Activated CD8-positive, alpha-beta T cell treated with anti-CD3 and anti-CD28 coated beads for 36 hours (primary cell): Measurements from ENCODE around the gene FYN. TPM values are rescaled to one million over a fixed set of nuclear protein-coding genes. Genes with fewer than 3 reads are reported as not detected.

Experiments
- ATAC-seq: fragments of 200-7000 bp; cut with Tn5 transposase; one replicate; pipeline ENCODE4 v1.10.0; 2021; ENCODE audit warnings: mild to moderate bottlenecking, moderate library complexity
- CTCF ChIA-PET: fragments of 350-600 bp; sonication (Branson Sonifier 250); formaldehyde crosslinking; loops from one replicate; lab custom pipeline; 2021; ENCODE audit warnings: antibody characterized with exemption; lab: Charles Lee
- POLR2A ChIA-PET: fragments of 350-600 bp; sonication (Branson Sonifier 250); formaldehyde crosslinking; loops from one replicate; lab custom pipeline; 2021; ENCODE audit warnings: antibody characterized with exemption; lab: Charles Lee
- DNase-seq: peaks from one replicate; pipeline ENCODE4 v3.0.0-alpha.2; 2020
- H3K27ac Mint-ChIP-seq: one replicate; pipeline ENCODE4 v1.8.0; 2021; ENCODE audit warnings: mild to moderate bottlenecking, mixed read lengths
- H3K27me3 Mint-ChIP-seq: one replicate; pipeline ENCODE4 v1.8.0; 2021; ENCODE audit warnings: mixed read lengths
- H3K36me3 Mint-ChIP-seq: one replicate; pipeline ENCODE4 v1.8.0; 2021; ENCODE audit warnings: low read depth, mixed read lengths
- H3K4me1 Mint-ChIP-seq: one replicate; pipeline ENCODE4 v1.8.0; 2021; ENCODE audit warnings: low read depth, mixed read lengths
- H3K4me3 Mint-ChIP-seq: one replicate; pipeline ENCODE4 v1.8.0; 2021; ENCODE audit warnings: mild to moderate bottlenecking, moderate library complexity, mixed read lengths
- H3K9me3 Mint-ChIP-seq: one replicate; pipeline ENCODE4 v1.8.0; 2021; ENCODE audit warnings: mixed read lengths
- CTCF ChIP-seq: fragments of 200-600 bp; IDR thresholded peaks from one replicate; pipeline ENCODE4 v1.8.0; 2022; ENCODE audit warnings: antibody characterized with exemption, mild to moderate bottlenecking
- intact Hi-C: fragments of 100-400 bp; cut with micrococcal nuclease; formaldehyde crosslinking; loops from one replicate; pipeline ENCODE4 v1.10.0; 2022
- total RNA-seq, 2 experiments: library from RNA; stranded (reverse); gene quantifications; one replicate each; pipeline ENCODE4 v1.2.3, GENCODE V29; 2021

Gene FYN
- total RNA-seq, 2 experiments from 2014 or later, result 384 to 386 TPM

- CTCF ChIA-PET, result interaction anchor here (1.2 to 5.9 kb wide), 4 partner anchors 10 to 36 kb away, joined by 4 to 30 read pairs (median 6); no protein-coding TSS in a partner anchor
- Mint-ChIP-seq H3K36me3 (peaks cover 95% of the 10 kb centered on the region), H3K4me1 (peaks cover 91% of the 10 kb centered on the region), H3K27me3 (no peaks in the 10 kb centered on the region), H3K27ac (peak overlapping the region; percentile 64), H3K9me3 (peaks cover 13% of the 10 kb centered on the region), H3K4me3 (no peak overlapping the region)
- no peak for ATAC-seq
- intact Hi-C loops, result no loop called here
- TF ChIP-seq CTCF, result no peak
- no peak for DNase-seq
- POLR2A ChIA-PET, result interaction anchor here (0.8 to 1.9 kb wide), 6 partner anchors 8 to 282 kb away, joined by 3 to 5 read pairs (median 4); no protein-coding TSS in a partner anchor
These were observed 138.9 kb downstream of the FYN start for GRCh38 chr6:111734068-111735061.

- Mint-ChIP-seq H3K27me3 (no peaks in the 10 kb centered on the region), H3K4me1 (peaks cover 83% of the 10 kb centered on the region), H3K9me3 (peaks cover 13% of the 10 kb centered on the region), H3K36me3 (peaks cover 93% of the 10 kb centered on the region), H3K27ac (peak overlapping the region; percentile 74), H3K4me3 (no peak overlapping the region)
- ChIA-PET POLR2A (interaction anchor here (0.7 to 1.3 kb wide), 2 partner anchors 8 to 126 kb away, joined by 3 to 5 read pairs; no protein-coding TSS in a partner anchor), CTCF (interaction anchor here (0.7 to 1.4 kb wide), 3 partner anchors 10 to 310 kb away, joined by 3 read pairs; no protein-coding TSS in a partner anchor)
- no peak for TF ChIP-seq CTCF
- intact Hi-C loops, result no loop called here
- no peak for DNase-seq
- no peak for ATAC-seq
These were observed 140.9 kb downstream of the FYN start for GRCh38 chr6:111732390-111732789.

GRCh38 chr6:111731456-111732195 lies 141.6 kb downstream of the FYN start:
- DNase-seq (no peak), ATAC-seq (peak; percentile 21)
- intact Hi-C loops, result no loop called here
- H3K4me3 Mint-ChIP-seq, result no peak overlapping the region
- H3K9me3 Mint-ChIP-seq, result peaks cover 13% of the 10 kb centered on the region
- H3K27ac Mint-ChIP-seq, result peak overlapping the region; percentile 74
- no peak for TF ChIP-seq CTCF
- H3K36me3 Mint-ChIP-seq, result peaks cover 93% of the 10 kb centered on the region
- H3K4me1 Mint-ChIP-seq, result peaks cover 83% of the 10 kb centered on the region
- CTCF ChIA-PET, result interaction anchor here (1.0 to 1.8 kb wide), 2 partner anchors 10 kb away, joined by 3 to 4 read pairs; no protein-coding TSS in a partner anchor
- H3K27me3 Mint-ChIP-seq, result no peaks in the 10 kb centered on the region
- POLR2A ChIA-PET, result no interaction called here

GRCh38 chr6:111730864-111731263 lies 142.4 kb downstream of the FYN start:
- POLR2A ChIA-PET, result no interaction called here
- no peak for TF ChIP-seq CTCF
- Mint-ChIP-seq H3K9me3 (peaks cover 13% of the 10 kb centered on the region), H3K27me3 (no peaks in the 10 kb centered on the region), H3K36me3 (peaks cover 93% of the 10 kb centered on the region), H3K4me3 (no peak overlapping the region), H3K27ac (peak overlapping the region; percentile 74), H3K4me1 (peaks cover 83% of the 10 kb centered on the region)
- intact Hi-C loops, result no loop called here
- no peak for DNase-seq
- ATAC-seq, result no peak
- CTCF ChIA-PET, result interaction anchor here (1.8 kb wide), 1 partner anchor 9 kb away, joined by 4 read pairs; no protein-coding TSS in a partner anchor
